IPS-NIHi11 (cell line): ENCODE data around the gene NCOA3.
"Not testable (repeated sequence)": the region's sequence is repeated elsewhere in the genome, so short reads cannot be mapped to it uniquely, and the experiment has no call there.

Source experiments
- DNase-seq: peaks from one replicate; pipeline ENCODE4 v3.0.0; 2012; ENCODE audit warnings: mixed read lengths, low spot score

Gene NCOA3

GRCh38 chr20:47540443-47541354, 39.0 kb downstream of the NCOA3 start:
- DNase-seq, result no peak

DNA sequence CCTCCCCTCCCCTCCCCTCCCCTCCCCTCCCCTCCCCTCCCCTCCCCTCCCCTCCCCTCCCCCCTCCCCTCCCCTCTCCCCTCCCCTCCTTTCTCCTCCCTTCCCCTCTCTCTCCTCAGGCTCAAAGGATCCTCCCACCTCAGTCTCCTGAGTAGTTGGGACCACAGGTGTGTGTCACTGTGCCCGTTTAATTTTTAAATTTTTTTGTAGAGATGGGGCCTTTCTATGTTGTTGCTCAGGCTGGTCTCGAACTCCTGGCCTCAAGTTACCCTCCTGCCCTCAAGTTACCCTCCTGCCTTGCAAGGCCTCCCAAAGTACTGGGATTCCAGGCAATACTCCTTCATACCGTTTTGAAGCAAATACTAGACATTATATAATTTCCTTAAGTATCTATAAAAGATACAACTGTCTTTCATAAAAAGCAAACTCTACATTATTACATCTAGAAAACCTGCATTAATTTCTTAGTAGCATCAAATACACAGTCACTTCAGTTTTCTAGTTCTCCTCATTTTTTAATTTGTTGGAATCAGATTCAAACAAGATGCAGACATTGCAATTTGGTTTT, 39.8 kb downstream of the NCOA3 start:
- DNase-seq, result no peak

GRCh38 chr20:47543006-47543431, 41.3 kb downstream of the NCOA3 start:
- DNase-seq, result no peak

DNA sequence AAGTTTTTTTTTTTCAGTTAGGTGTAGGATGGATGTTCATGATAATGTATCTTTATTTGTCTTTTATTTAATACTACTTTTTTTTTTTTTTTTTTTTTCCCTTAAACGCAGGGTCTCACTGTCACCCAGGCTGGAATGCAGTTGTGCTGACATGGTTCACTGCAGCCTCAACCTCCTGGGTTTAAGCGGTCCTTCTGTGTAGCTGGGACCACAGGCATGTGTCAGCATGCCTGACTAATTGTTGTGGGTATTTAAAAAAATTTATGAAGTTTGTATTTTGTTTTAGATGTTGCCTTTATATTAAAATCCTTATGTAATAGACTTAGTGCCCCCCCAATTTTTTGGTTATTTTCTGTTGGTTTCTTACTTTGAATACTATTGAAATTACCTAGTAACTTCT, 42.6 kb downstream of the NCOA3 start:
- no peak for DNase-seq

DNA sequence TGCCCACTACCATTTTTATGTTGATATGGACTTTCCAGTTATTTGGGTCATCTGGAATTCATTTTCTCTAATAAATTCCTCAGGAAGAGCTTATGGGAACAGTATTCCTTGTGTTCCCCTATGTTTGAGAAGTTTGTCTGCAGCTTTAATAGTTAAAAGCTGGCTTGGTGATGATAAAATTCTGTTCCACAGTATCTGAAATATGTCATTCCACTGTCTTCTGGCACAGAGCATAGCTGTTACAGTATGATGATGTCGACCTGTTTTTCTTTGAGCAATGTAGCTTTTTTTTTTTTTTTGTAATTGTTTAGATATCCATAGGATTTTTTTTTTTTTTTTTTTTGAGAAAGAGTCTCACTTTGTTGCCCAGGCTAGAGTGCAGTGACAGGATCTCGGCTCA, 43.2 kb downstream of the NCOA3 start:
- no peak for DNase-seq

DNA sequence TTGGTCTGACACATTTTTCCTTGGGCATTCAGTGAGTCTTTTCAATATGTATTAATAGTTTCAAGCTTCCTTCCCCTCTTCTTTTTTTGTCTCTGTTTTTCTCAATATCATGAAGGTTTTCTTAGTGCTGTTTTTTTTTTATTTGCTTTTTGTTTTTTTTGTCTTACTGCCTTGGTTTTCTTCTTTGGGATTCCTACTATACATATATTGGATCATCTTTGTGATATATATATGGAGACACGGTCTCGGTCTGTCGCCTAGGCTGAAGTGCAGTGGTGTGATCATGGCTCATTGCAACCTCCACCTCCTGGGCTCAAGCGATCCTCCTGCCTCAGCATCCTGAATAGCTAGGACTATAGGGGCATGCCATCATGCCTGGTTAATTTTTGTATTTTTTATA, 43.8 kb downstream of the NCOA3 start:
- no peak for DNase-seq

DNA sequence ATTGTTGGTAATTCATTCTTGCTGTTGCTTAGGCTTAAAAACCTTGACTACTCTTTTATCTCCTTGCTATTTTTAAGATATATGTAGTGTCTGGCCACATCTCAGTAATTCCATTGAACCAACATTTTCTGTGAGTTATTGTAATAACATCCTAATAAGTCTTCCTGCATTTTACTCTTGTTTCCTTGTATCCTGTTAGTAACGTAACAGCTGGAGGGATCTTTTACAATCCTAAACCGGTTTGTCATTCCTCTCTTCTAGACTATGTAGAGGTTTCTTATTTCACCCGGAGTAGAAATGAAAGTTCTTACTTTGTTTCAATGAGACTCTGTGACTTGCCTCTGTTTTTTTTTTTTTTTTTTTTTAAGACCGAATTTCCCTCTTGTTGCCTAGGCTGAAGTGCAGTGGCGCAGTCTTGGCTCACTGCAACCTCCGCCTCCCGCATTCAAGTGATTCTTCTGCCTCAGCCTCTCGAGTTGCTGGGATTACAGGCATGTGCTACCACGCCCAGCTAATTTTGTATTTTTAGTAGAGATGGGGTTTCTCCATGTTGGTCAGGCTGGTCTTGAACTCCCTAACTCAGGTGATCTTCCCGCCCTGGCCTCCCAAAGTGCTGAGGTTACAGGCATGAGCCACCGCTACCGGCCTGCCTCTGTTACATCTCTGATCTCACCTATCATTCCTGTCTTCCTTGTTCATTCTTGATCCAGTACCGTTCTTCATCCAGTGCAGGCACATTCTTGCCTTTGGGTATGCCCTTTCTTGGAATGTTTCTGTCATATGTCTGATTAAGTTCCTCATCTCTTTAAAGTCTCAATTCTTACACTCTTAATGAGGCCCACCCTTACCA, 44.7 kb downstream of the NCOA3 start:
- DNase-seq, result peak; percentile 27

GRCh38 chr20:47547034-47547387, 45.3 kb downstream of the NCOA3 start:
- DNase-seq, result no peak

- no peak for DNase-seq
These were observed 48.0 kb downstream of the NCOA3 start for GRCh38 chr20:47549671-47550070.

GRCh38 chr20:47551222-47551621, 49.5 kb downstream of the NCOA3 start:
- no peak for DNase-seq

DNA sequence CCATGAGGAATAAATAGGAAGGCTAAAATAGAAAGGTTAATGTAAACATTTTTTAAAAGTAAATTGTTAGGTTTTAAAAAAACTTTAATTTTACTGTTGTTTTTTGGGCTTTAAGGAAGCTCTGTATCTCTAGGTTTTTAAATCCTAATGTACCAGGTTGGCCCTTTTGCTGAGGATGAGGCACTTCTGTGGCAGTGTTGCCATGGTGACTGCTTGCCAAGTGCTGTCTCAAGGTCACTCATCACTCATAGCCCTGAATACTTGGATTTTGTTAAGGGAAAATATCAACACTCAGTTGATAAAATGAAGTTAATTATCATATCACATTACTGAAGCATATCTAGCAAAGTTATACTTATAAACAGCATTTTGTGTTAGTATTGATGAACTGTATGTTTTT, 50.2 kb downstream of the NCOA3 start:
- no peak for DNase-seq

DNA sequence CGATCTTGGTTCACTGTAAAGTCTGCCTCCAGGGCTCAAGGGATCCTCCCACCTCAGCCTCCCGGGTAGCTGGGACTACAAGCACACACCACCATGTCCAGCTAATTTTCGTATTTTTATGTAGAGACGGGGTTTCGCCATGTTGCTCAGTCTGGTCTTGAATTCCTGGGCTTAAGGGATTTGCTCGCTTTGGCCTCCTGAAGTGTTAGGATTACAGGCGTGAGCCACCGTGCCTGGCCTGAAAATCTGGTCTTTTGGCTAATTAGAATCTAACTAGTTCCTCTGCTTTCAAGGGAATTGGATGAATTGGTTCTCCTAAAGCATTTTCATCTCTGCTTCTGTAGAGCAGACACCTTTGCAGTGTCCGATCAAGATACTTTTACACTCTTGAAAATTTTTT, 51.3 kb downstream of the NCOA3 start:
- no peak for DNase-seq

DNA sequence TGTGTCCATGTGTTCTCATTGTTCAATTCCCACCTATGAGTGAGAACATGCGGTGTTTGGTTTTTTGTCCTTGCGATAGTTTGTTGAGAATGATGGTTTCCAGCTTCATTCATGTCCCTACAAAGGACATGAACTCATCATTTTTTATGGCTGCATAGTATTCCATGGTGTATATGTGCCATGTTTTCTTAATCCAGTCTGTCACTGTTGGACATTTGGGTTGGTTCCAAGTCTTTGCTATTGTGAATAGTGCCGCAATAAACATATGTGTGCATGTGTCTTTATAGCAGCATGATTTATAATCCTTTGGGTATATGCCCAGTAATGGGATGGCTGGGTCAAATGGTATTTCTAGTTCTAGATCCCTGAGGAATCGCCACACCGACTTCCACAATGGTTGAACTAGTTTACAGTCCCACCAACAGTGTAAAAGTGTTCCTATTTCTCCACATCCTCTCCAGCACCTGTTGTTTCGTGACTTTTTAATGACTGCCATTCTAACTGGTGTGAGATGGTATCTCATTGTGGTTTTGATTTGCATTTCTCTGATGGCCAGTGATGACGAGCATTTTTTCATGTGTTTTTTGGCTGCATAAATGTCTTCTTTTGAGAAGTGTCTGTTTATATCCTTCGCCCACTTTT, 52.0 kb downstream of the NCOA3 start:
- not testable (repeated sequence) for DNase-seq

DNA sequence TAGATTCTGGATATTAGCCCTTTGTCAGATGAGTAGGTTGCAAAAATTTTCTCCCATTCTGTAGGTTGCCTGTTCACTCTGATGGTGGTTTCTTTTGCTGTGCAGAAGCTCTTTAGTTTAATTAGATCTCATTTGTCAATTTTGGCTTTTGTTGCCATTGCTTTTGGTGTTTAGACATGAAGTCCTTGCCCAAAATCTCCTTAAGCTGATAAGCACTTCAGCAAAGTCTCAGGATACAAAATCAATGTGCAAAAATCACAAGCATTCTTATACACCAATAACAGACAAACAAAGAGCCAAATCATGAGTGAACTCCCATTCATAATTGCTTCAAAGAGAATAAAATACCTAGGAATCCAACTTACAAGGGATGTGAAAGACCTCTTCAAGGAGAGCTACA, 52.6 kb downstream of the NCOA3 start:
- DNase-seq, result not testable (repeated sequence)

DNA sequence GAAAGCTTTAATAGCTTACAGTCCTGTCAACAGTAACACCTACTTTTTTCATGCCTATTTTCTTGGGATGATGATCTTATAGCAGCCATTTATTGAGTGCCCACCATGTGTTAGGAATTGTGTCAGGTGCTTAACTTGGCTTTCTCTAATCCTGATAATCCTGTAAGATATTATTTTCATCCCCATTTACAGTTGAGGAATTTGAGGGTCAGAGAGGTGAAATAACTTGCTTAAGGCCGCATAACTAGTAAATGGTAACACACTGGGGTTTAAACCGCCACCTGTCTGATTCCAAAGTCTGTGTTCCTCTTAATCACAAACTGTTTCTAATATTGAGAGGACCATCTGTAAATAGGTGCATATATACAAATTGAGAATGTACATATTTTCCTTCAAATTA, 55.5 kb downstream of the NCOA3 start:
- no peak for DNase-seq

- DNase-seq, result no peak
These were observed 56.1 kb downstream of the NCOA3 start for GRCh38 chr20:47557791-47558190.

DNA sequence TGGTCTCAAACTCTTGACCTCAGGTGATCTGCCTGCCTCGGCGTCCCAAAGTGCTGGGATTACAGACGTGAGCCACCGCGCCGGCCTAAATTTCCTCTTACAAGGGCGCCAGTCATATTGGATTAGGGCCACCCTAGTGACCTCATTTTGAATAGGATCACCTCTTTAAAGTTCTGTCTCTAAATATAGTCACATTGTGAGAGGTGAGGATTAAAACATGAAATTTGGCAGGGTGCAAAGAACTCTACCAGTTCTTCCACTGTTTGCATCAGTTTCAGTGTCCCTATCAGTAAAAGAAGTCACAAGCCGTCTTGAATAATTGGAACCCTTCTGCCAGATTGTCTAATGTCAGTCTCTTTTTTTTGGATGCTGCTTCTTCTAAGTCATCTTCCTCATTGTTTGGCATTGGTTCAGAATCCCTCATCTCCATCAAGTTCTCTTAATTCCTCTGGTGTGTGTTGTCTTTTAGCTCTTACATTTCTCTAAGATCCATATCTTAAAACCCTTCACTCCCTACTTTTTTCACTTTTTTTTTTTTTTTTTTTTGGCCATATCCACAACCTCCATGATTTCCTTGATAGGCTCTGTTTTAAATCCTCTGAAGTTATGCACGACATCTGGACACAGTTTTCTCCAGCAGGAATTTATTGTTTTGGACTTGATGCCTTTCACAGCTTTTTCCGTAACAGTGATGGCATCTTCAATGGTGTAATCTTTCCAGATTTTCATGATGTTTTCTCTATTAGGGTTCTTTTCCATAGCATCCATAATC, 56.8 kb downstream of the NCOA3 start:
- DNase-seq, result no peak

DNA sequence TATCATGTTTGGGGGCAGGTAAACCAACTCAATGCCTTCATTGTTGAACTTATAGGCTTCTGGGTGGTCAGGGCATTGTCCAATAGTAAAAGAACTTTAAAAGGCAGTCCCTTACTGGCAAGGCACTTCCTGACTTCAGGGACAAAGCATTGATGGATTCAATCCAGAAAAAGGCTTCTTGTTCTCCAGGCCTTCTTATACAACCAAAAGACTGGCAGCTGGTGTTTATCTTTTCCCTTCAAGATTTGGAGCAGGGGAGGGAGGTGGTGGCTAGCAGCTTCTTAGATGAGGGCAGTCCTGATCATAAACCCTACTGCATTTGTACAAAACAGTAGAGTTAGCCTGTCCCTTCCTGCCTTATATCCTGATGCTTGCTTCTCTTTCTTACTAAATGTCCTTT, 57.5 kb downstream of the NCOA3 start:
- DNase-seq, result no peak

DNA sequence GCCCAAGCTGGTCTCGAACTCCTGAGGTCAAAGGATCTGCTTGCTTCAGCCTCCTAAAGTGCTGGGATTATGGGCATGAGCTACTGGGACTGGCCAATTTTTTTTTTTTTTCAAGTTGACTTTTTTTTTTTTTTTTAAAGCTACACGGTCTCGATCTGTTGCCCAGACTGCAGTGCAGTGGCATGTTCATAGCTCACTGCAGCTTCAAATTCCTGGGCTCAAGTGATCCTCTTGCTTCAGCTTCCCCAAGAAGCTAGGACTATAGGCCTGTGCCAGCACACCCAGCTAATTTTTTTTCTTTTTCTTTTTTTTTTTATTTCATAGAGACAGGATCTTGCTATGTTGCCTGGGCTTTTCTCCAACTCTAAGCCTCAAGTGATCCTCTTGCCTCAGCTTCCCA, 59.5 kb downstream of the NCOA3 start:
- DNase-seq, result no peak

DNA sequence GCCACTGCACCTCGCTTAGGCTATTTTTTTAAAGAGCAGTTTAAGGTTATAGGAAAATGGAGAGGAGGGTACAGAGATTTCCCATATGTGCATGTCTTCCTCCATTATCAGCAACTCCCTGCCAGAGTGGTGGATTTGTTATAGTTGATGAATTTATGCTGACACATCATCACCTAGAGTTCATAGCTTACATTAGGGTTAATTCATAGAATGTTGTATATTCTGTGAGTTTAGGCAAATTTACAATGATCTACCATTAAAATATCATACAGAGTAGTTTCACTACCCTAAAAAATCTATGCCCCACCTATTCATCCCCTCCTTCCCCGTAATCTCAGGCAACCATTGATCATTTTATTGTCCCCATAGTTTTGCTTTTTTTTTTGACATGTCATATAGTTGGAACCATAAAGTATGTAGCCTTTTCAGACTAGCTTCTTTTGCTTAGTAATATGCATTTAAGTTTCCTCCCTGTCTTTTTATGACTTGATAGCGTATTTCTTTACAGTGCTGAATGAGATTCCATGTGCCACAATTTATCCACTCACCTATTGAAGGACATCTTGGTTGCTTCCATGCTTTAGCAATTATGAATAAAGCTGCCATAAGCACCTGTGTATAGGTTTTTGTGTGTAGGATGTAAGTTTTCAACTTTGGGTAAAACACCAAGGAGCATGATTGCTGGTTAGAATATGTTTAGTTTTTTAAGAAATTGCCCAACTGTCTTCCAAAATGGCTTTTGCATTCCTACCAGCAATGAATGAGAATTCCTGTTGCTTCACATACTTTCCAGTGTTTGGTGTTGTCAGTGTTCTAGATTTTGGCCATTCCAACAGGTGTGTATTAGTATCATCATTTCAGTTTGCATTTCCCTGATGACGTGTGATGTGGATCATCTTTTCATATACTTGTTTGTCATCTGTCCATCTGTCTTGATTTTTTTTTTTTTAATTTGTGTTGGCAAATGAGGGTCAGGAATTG, 60.2 kb downstream of the NCOA3 start:
- no peak for DNase-seq
